AG04450 (cell line): ENCODE data around the gene ARHGEF9. TPM values are rescaled to one million over a fixed set of nuclear protein-coding genes. Genes with fewer than 3 reads are reported as not detected.
A peak's percentile ranks its signal among the peaks of the same experiment; 100 is the strongest.

ENCODE experiments used
- CTCF ChIA-PET: fragments of 300-600, 350-600 bp; formaldehyde crosslinking; extraction: SDS; loops from one replicate; lab custom pipeline; 2022; ENCODE audit warnings: antibody characterized with exemption, inconsistent platforms; lab: Charles Lee
- POLR2A ChIA-PET: fragments of 350-600 bp; formaldehyde crosslinking; extraction: SDS; loops from one replicate; lab custom pipeline; 2021; ENCODE audit warnings: antibody characterized with exemption, inconsistent platforms; lab: Yijun Ruan, JAX
- DNase-seq: peaks from one replicate; pipeline ENCODE4 v3.0.0-alpha.2; 2011; ENCODE audit warnings: low read depth, low spot score
- H3K27ac ChIP-seq: one replicate; pipeline ENCODE4 v1.5.1; 2012; ENCODE audit warnings: low read depth, low read length, control low read depth
- H3K27me3 ChIP-seq: one replicate; pipeline ENCODE4 v1.6.0; 2012; ENCODE audit warnings: low read length; ENCODE audit not compliant: control insufficient read depth, insufficient read depth
- H3K4me3 ChIP-seq: 2 replicates; pipeline ENCODE4 v1.5.1; 2011; ENCODE audit warnings: mild to moderate bottlenecking, low read depth, low read length, control low read depth
- H3K9me3 ChIP-seq: 2 replicates; pipeline ENCODE4 v1.5.1; 2012; ENCODE audit warnings: low read length; ENCODE audit not compliant: control insufficient read depth, insufficient read depth
- CTCF ChIP-seq: IDR thresholded peaks from 2 replicates; pipeline ENCODE4 v1.5.1; 2011; ENCODE audit warnings: low read depth, low read length, control low read depth, inconsistent platforms
- polyA plus RNA-seq: library from polyadenylated mRNA; depleted of rRNA; stranded (reverse); fragments of >200 nt; gene quantifications from 2 replicates; pipeline ENCODE4 v1.2.3, GENCODE V29; 2011

ARHGEF9 gene
- polyA plus RNA-seq, 1 experiment: 9.1 TPM

- ChIA-PET POLR2A (no interaction called here), CTCF (interaction anchor here (0.8 kb wide), 1 partner anchor 16 kb away, joined by 4 read pairs; no protein-coding TSS in a partner anchor)
- H3K9me3 ChIP-seq: no peaks in the 10 kb centered on the region
- DNase-seq: no peak
- H3K27me3 ChIP-seq: no peaks in the 10 kb centered on the region
- TF ChIP-seq CTCF: no peak
- no peak overlapping the region for H3K27ac ChIP-seq
- no peak overlapping the region for H3K4me3 ChIP-seq
Measured at GRCh38 chrX:63702556-63702955, 82.5 kb downstream of the ARHGEF9 start.

GRCh38 chrX:63686878-63687714 lies 97.9 kb downstream of the ARHGEF9 start:
- POLR2A ChIA-PET: no interaction called here
- H3K9me3 ChIP-seq: no peaks in the 10 kb centered on the region
- CTCF ChIA-PET: interaction anchor here (0.6 to 2.7 kb wide), 14 partner anchors 10 to 437 kb away, joined by 3 to 24 read pairs (median 4); no protein-coding TSS in a partner anchor
- peak; percentile 4 for DNase-seq
- H3K27me3 ChIP-seq: no peaks in the 10 kb centered on the region
- TF ChIP-seq CTCF: peak; percentile 71
- H3K27ac ChIP-seq: no peak overlapping the region
- no peak overlapping the region for H3K4me3 ChIP-seq

- Histone ChIP-seq H3K27me3 (no peaks in the 10 kb centered on the region), H3K9me3 (no peaks in the 10 kb centered on the region), H3K4me3 (no peak overlapping the region), H3K27ac (no peak overlapping the region)
- DNase-seq: no peak
- TF ChIP-seq CTCF: no peak
- ChIA-PET POLR2A (no interaction called here), CTCF (no interaction called here)
Measured at GRCh38 chrX:63680423-63680822, 104.6 kb downstream of the ARHGEF9 start.

- no peak for DNase-seq
- no peak for TF ChIP-seq CTCF
- POLR2A ChIA-PET: no interaction called here
- Histone ChIP-seq H3K27me3 (no peaks in the 10 kb centered on the region), H3K27ac (no peak overlapping the region), H3K9me3 (no peaks in the 10 kb centered on the region), H3K4me3 (no peak overlapping the region)
- CTCF ChIA-PET: no interaction called here
Measured at GRCh38 chrX:63679432-63679831, 105.6 kb downstream of the ARHGEF9 start.

GRCh38 chrX:63675716-63676115 lies 109.3 kb downstream of the ARHGEF9 start:
- no peak for DNase-seq
- Histone ChIP-seq H3K4me3 (no peak overlapping the region), H3K9me3 (no peaks in the 10 kb centered on the region), H3K27ac (no peak overlapping the region), H3K27me3 (no peaks in the 10 kb centered on the region)
- TF ChIP-seq CTCF: no peak
- CTCF ChIA-PET: no interaction called here
- POLR2A ChIA-PET: no interaction called here
